IgD-negative memory B cell (primary cell): ENCODE data around the gene DENND2C. TPM values are rescaled to one million over a fixed set of nuclear protein-coding genes. Genes with fewer than 3 reads are reported as not detected.
"Not testable (repeated sequence)": the region's sequence is repeated elsewhere in the genome, so short reads cannot be mapped to it uniquely, and the experiment has no call there.

Experiments
- H3K27ac Mint-ChIP-seq, 3 donors: one replicate each; pipeline ENCODE4 v1.8.0; 2020 to 2022; ENCODE audit warnings: mild to moderate bottlenecking in 3 of 3, mixed read lengths in 3 of 3, moderate library complexity in 1 of 3
- H3K27me3 Mint-ChIP-seq: one replicate; pipeline ENCODE4 v1.8.0; 2021; ENCODE audit warnings: mixed read lengths
- H3K36me3 Mint-ChIP-seq: one replicate; pipeline ENCODE4 v1.8.0; 2020; ENCODE audit warnings: mild to moderate bottlenecking, mixed read lengths
- H3K4me1 Mint-ChIP-seq, 3 donors: one replicate each; pipeline ENCODE4 v1.8.0; 2020 to 2022; ENCODE audit warnings: mixed read lengths in 3 of 3, mild to moderate bottlenecking in 1 of 3
- H3K4me3 Mint-ChIP-seq, 4 donors: one replicate each; pipeline ENCODE4 v1.8.0; 2020 to 2022; ENCODE audit warnings: mild to moderate bottlenecking in 4 of 4, mixed read lengths in 4 of 4, moderate library complexity in 3 of 4
- H3K9me3 Mint-ChIP-seq, 3 donors: one replicate each; pipeline ENCODE4 v1.8.0; 2020 to 2021; ENCODE audit warnings: mixed read lengths in 3 of 3, mild to moderate bottlenecking in 1 of 3
- polyA plus RNA-seq: library from polyadenylated mRNA; unstranded; fragments of 300-500 nt; fragmentation: Illumina TruSeq; gene quantifications from one replicate; pipeline ENCODE4 v1.2.3, GENCODE V29; 2021

Gene DENND2C
- polyA plus RNA-seq, 1 donor from 2014 or later, result 0.25 TPM

DNA sequence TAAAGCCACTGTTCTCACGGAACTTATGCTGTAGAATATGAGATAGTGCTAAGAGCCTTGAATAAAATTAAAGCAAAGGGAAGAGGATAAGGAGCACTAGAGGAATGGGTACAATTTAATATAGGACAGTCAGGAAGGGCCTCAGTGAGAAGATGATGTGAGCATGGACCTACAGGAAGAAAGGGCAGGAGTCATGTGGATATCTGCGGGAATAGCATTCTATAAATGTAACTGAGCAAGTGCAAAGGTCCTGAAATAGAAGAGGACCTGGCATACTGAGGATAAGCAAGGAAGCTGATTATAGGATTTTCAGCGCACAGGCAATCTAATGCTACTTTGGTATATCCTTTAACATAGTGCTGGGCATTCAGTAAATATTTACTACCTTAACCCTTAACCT, 75.8 kb downstream of the DENND2C start:
- peaks cover 0 to 4% (median 1%) of the 10 kb centered on the region in 3 donors for H3K9me3 Mint-ChIP-seq
- H3K4me1 Mint-ChIP-seq, result no peaks in the 10 kb centered on the region
- peaks cover 2% of the 10 kb centered on the region for H3K36me3 Mint-ChIP-seq
- peaks cover 4% of the 10 kb centered on the region for H3K27me3 Mint-ChIP-seq
- no peak overlapping the region for H3K4me3 Mint-ChIP-seq
- no peak overlapping the region for H3K27ac Mint-ChIP-seq

DNA sequence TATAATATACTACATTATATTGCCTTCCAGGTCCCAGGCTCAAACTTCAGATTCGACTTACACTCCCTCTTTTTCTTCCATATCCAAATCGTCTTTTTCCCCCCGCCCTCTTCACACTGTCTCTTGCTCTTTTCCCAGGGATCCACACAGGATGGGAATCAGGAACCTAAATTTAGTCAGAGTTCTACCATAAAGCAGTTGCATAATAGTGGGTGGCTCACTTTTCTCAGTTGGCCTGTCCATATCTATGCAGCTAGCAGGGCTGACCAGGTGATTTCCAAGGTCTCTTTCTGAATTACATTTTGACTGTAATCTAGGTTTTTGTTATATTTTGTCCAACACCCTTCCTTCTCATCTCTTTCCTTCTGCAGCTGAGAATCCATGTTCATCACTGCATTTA, 80.7 kb downstream of the DENND2C start:
- peaks cover 0 to 1% (median 0%) of the 10 kb centered on the region in 3 donors for H3K9me3 Mint-ChIP-seq
- peaks cover 4% of the 10 kb centered on the region for H3K27me3 Mint-ChIP-seq
- H3K4me3 Mint-ChIP-seq, result no peak overlapping the region
- H3K27ac Mint-ChIP-seq, result no peak overlapping the region
- H3K4me1 Mint-ChIP-seq, result no peaks in the 10 kb centered on the region
- H3K36me3 Mint-ChIP-seq, result no peaks in the 10 kb centered on the region

DNA sequence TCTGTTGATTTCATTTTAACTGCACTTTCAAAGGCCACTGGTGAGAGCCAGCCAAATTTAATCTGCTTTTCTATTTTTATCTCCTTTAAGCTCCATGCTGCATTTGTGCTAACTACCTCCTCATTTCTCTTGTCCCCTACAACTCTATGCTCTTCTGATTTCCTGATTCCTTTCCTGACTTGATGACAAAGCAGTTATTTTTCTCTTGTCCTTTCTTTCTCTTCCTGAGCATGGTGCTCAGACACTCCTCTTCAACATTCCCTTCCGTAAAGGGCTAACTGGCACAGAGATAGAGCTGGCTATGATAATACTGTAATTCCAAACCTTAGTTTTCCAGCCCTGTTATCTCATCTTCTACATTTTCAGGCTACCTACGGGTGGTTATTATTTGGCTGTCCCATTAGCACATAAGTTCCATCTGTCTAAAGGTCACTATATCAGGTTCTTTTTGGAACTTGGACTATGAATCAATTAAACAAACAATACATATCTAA, 81.6 kb downstream of the DENND2C start:
- Mint-ChIP-seq H3K36me3 (no peaks in the 10 kb centered on the region), H3K27me3 (peaks cover 2% of the 10 kb centered on the region), H3K27ac (no peak overlapping the region), H3K4me3 (no peak overlapping the region), H3K9me3 (peaks cover 0 to 3% (median 0%) of the 10 kb centered on the region in 3 donors), H3K4me1 (no peaks in the 10 kb centered on the region)

GRCh38 chr1:114587203-114587991, 82.5 kb downstream of the DENND2C start:
- Mint-ChIP-seq H3K4me1 (peaks cover 0 to 2% (median 1%) of the 10 kb centered on the region in 3 donors), H3K36me3 (no peaks in the 10 kb centered on the region), H3K9me3 (peaks cover 0 to 3% (median 0%) of the 10 kb centered on the region in 3 donors), H3K27me3 (no peaks in the 10 kb centered on the region), H3K27ac (no peak overlapping the region), H3K4me3 (no peak overlapping the region)

DNA sequence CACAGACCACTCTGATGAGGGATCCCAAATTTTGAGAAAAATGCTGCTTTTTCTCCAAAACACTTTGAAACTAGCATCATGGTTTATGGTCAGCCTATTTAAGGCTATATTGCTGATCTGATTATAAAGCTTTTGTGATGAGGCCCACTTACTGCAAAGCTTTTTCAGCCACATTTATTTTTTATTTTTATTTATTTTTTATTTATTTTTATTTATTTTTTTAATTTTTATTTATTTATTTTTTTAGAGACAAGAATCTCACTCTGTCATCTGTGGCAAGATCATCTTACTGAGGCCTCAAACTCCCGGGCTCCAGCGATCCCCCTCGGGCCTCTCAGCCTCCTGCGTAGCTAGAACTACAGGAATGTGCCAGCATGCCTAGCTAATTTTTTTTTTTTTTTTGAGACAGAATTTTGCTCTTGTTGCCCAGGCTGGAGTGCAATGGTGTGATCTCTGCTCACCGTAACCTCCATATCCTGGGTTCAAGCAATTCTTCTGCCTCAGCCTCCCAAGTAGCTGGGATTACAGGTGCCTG, 83.3 kb downstream of the DENND2C start:
- no peaks in the 10 kb centered on the region for H3K27me3 Mint-ChIP-seq
- no peak overlapping the region for H3K4me3 Mint-ChIP-seq
- H3K4me1 Mint-ChIP-seq, result peaks cover 3 to 8% (median 4%) of the 10 kb centered on the region in 3 donors
- no peaks in the 10 kb centered on the region for H3K36me3 Mint-ChIP-seq
- peaks cover 0 to 3% (median 0%) of the 10 kb centered on the region in 3 donors for H3K9me3 Mint-ChIP-seq
- H3K27ac Mint-ChIP-seq, result no peak overlapping the region

DNA sequence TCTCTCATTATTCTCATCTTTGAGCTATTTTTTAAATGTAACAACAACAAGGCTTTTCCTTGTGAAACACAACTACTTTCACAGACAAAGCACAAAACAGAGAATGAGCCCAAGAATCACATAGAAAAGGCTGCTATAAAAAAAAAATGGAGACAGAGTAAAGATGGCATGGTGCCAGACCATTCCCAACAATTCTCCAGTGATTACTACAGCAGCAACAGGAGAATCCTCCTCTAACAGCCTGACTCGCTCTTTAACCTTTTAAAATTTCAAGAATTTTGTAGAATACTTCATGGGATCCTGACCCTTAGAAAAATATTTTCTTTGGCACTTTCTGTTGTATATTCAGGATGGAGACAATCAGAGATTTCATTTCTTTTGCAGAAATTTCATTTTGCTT, 84.6 kb downstream of the DENND2C start:
- no peaks in the 10 kb centered on the region for H3K27me3 Mint-ChIP-seq

DNA sequence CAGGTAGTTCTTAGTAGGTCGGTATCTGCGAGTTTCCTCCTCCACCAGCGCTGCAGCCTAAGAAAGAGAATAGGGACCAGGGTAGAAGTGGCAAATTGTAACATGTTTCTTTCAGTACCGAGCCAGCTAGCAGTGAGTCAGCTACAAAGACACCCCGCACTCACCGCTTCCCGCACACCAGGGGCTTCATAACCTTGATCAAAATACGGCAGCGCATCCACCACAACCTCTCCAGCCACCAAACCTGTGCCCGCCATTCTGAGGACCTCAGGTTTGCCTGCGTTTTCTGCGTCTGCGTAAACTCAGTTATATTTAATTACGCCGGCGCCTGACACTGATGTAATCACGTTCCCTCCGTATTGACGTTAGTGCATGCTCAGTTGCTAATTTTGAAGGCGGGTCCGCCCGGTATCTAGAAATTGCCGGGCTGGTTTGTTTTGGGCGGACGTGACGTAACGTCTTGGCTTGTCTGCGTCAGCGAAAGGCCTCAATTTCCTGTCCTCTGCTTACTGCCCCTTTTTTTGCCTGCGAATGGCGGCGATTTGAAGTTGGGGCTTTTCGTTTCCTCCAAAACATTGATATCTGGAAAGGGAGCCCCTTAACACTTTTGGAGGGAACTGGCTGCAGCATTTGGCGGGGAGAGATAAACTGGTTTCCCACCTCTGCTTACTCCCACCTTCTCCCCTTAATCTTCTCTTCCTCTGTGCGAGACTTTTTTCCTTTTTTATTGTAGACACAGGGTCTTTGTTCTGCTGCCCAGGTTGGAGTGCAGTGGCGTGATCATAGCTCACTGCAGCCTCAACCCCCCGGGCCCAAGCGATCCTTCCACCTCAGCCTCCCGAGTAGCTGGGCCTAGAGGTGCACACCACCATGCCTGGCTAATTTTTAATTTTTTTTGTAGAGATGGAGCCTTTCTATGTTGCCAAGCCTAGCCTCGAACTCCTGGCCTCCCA, 88.2 kb downstream of the DENND2C start, which contains the start of gene BCAS2:
TSS of gene BCAS2 (minus strand) at position 281 of the 953 bp plus-strand sequence. CDS start at position 257, 24 bp downstream.
- Mint-ChIP-seq H3K4me3 (peak within 1 kb of the TSS; percentile 94 to 99 (median 98)), H3K9me3 (peaks cover 0 to 2% (median 0%) of the 10 kb centered on the region in 3 donors), H3K27ac (peak within 1 kb of the TSS; percentile 89 to 99 (median 97)), H3K4me1 (peaks cover 8 to 20% (median 17%) of the 10 kb centered on the region in 3 donors), H3K36me3 (peaks cover 5% of the 10 kb centered on the region), H3K27me3 (no peaks in the 10 kb centered on the region)

More for the DNA sequence above, 84.6 kb downstream of the DENND2C start:
- Mint-ChIP-seq H3K36me3 (no peaks in the 10 kb centered on the region), H3K27ac (no peak overlapping the region), H3K4me1 (peaks cover 8 to 11% (median 8%) of the 10 kb centered on the region in 3 donors), H3K4me3 (no peak overlapping the region), H3K9me3 (peaks cover 0 to 3% (median 0%) of the 10 kb centered on the region in 3 donors)

GRCh38 chr1:114574365-114574764, 95.5 kb downstream of the DENND2C start:
- H3K27me3 Mint-ChIP-seq, result no peaks in the 10 kb centered on the region
- peaks cover 10% of the 10 kb centered on the region for H3K36me3 Mint-ChIP-seq
- peaks cover 0 to 8% (median 7%) of the 10 kb centered on the region in 3 donors for H3K4me1 Mint-ChIP-seq
- H3K27ac Mint-ChIP-seq, result no peak overlapping the region
- no peaks in the 10 kb centered on the region for H3K9me3 Mint-ChIP-seq
- no peak overlapping the region for H3K4me3 Mint-ChIP-seq

- Mint-ChIP-seq H3K4me3 (no peak overlapping the region), H3K4me1 (peaks cover 12 to 22% (median 12%) of the 10 kb centered on the region in 3 donors), H3K36me3 (peaks cover 16% of the 10 kb centered on the region), H3K27ac (no peak overlapping the region), H3K27me3 (no peaks in the 10 kb centered on the region), H3K9me3 (peaks cover 0 to 4% (median 2%) of the 10 kb centered on the region in 3 donors)
Observed at GRCh38 chr1:114564141-114564540, 105.7 kb downstream of the DENND2C start.

DNA sequence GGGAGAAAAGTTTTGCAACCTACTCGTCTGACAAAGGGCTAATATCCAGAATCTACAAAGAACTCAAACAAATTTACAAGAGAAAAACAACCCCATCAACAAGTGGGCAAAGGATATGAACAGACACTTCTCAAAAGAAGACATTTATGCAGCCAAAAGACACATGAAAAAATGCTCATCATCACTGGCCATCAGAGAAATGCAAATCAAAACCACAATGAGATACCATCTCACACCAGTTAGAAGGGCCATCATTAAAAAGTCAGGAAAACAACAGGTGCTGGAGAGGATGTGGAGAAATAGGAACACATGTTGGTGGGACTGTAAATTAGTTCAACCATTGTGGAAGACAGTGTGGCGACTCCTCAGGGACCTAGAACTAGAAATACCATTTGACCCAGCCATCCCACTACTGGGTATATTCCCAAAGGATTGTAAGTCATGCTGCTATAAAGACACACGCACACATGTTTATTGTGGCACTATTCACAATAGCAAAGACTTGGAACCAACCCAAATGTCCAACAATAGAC, 106.8 kb downstream of the DENND2C start:
- peaks cover 14% of the 10 kb centered on the region for H3K36me3 Mint-ChIP-seq
- H3K27ac Mint-ChIP-seq, H3K9me3 Mint-ChIP-seq, H3K4me3 Mint-ChIP-seq, H3K27me3 Mint-ChIP-seq: not testable (repeated sequence)
- H3K4me1 Mint-ChIP-seq, result peaks cover 15 to 28% (median 18%) of the 10 kb centered on the region in 3 donors

GRCh38 chr1:114561333-114561732, 108.5 kb downstream of the DENND2C start:
- peaks cover 7% of the 10 kb centered on the region for H3K36me3 Mint-ChIP-seq
- no peak overlapping the region for H3K4me3 Mint-ChIP-seq
- H3K27ac Mint-ChIP-seq, result no peak overlapping the region
- H3K9me3 Mint-ChIP-seq, result peaks cover 0 to 4% (median 0%) of the 10 kb centered on the region in 3 donors
- H3K4me1 Mint-ChIP-seq, result peaks cover 15 to 28% (median 18%) of the 10 kb centered on the region in 3 donors
- no peaks in the 10 kb centered on the region for H3K27me3 Mint-ChIP-seq

GRCh38 chr1:114559356-114559755, 110.5 kb downstream of the DENND2C start:
- Mint-ChIP-seq H3K27ac (peak overlapping the region in 1 of 3 donors; percentile 72), H3K4me3 (no peak overlapping the region), H3K4me1 (peaks cover 15 to 24% (median 18%) of the 10 kb centered on the region in 3 donors), H3K9me3 (no peaks in the 10 kb centered on the region), H3K36me3 (no peaks in the 10 kb centered on the region), H3K27me3 (no peaks in the 10 kb centered on the region)

GRCh38 chr1:114558544-114558943, 111.3 kb downstream of the DENND2C start:
- H3K4me1 Mint-ChIP-seq, result peaks cover 15 to 24% (median 18%) of the 10 kb centered on the region in 3 donors
- H3K9me3 Mint-ChIP-seq, result no peaks in the 10 kb centered on the region
- H3K27me3 Mint-ChIP-seq, result no peaks in the 10 kb centered on the region
- no peak overlapping the region for H3K27ac Mint-ChIP-seq
- H3K36me3 Mint-ChIP-seq, result no peaks in the 10 kb centered on the region
- H3K4me3 Mint-ChIP-seq, result no peak overlapping the region

DNA sequence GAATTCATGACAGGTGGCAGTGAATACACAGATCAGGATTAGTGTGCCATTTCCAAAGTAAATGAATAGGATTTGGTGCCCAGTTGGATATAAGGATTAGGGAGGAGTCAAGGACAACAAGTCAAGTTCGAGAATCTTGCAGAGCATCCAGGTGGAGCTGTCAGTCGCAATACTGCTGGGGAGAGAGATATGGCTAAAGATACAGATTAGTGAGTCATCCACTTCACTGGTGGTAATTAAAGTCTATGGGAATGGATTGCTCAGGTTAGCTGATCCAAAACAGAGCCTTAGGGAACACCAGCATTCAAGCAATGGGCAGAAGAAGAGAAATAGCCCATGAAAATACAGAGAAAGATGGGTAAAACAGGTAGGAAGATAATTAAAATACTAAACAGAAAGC, 115.3 kb downstream of the DENND2C start:
- Mint-ChIP-seq H3K4me1 (peaks cover 6 to 11% (median 9%) of the 10 kb centered on the region in 3 donors), H3K9me3 (no peaks in the 10 kb centered on the region), H3K36me3 (no peaks in the 10 kb centered on the region), H3K27ac (no peak overlapping the region), H3K27me3 (no peaks in the 10 kb centered on the region), H3K4me3 (no peak overlapping the region)
